Motor neuron (in vitro differentiated cells): Measurements from ENCODE around the gene DIO2. TPM values are rescaled to one million over a fixed set of nuclear protein-coding genes. Genes with fewer than 3 reads are reported as not detected.

ENCODE experiments used
- ATAC-seq, 8 experiments: fragments of 200-7000 bp; cut with Tn5 transposase; replicated peaks in 6 of 8; 2 replicates each; pipeline ENCODE4 v1.8.0; 2021; ENCODE audit warnings: mild to moderate bottlenecking in 8 of 8, moderate library complexity in 8 of 8
- H3K27ac ChIP-seq, 2 donors: fragments of 250-450 bp; sonication (Bioruptor Pico); 2 replicates each; pipeline ENCODE4 v1.9.0; 2021; ENCODE audit warnings: antibody characterized with exemption in 2 of 2, mild to moderate bottlenecking in 2 of 2, moderate library complexity in 1 of 2
- H3K4me1 ChIP-seq, 2 donors: fragments of 250-450 bp; sonication (Bioruptor Pico); replicated peaks in 1 of 2; 2 replicates each; pipeline ENCODE4 v1.6.1; 2021; ENCODE audit warnings: antibody characterized with exemption in 2 of 2, mild to moderate bottlenecking in 2 of 2, moderate library complexity in 1 of 2
- H3K4me3 ChIP-seq, 5 donors: fragments of 250-450 bp; sonication (Bioruptor Pico); 2 replicates each; pipeline ENCODE4 v1.9.0; 2021; ENCODE audit warnings: antibody characterized with exemption in 5 of 5, mild to moderate bottlenecking in 5 of 5, moderate library complexity in 4 of 5
- WGBS, 10 experiments: fragments of 450-650 bp; shearing (Covaris generic); methylation state at CpG; one replicate each; pipeline ENCODE4 v1.0.0; 2022; 5-methylcytosine and 5-hydroxymethylcytosine counted together
- in situ Hi-C, 9 experiments: fragments of 400-800 bp; cut with MboI; loops; one replicate each; pipeline ENCODE4 v1.15.0; 2021; ENCODE audit warnings: low sequenced_read_pairs in 9 of 9, low pct_unique_long_range_greater_than_20kb in 2 of 9; ENCODE audit not compliant: unreplicated experiment in 9 of 9
- total RNA-seq, 8 experiments: library from RNA; unstranded; fragments of 300-600 nt; gene quantifications; 2 replicates each; pipeline versions ENCODE4 v1.2.3 to v1.2.4, GENCODE V29; 2022

DIO2 gene
- total RNA-seq, 8 experiments from 2014 or later: 0.11 to 137 (median 2.5) TPM

GRCh38 chr14:80208461-80208860 lies 2.8 kb downstream of the DIO2 start:
- WGBS, 10 experiments: 0 to 100% (median 67%) methylated on average over 1 of the region's 1 CpG; no CpG with 5 or more reads in 3 of the 10 experiments
- ATAC-seq: peak in 2 of 8 experiments; percentile 29 to 78
- in situ Hi-C loops: no loop called here
- H3K4me1 ChIP-seq: peaks cover 0 to 12% of the 10 kb centered on the region in 2 donors
- no peak overlapping the region for H3K27ac ChIP-seq
- no peak overlapping the region for H3K4me3 ChIP-seq

- in situ Hi-C loops: no loop called here
- H3K27ac ChIP-seq: no peak overlapping the region
- H3K4me3 ChIP-seq: no peak overlapping the region
- ATAC-seq: no peak
- H3K4me1 ChIP-seq: peaks cover 0 to 12% of the 10 kb centered on the region in 2 donors
- 57 to 82% (median 66%) methylated on average over 2 to 8 of the region's 8 CpGs for WGBS, 10 experiments
Measured at GRCh38 chr14:80206351-80207080, 4.8 kb downstream of the DIO2 start.

- Histone ChIP-seq H3K27ac (no peak overlapping the region), H3K4me3 (no peak overlapping the region), H3K4me1 (peaks cover 0 to 9% of the 10 kb centered on the region in 2 donors)
- no peak for ATAC-seq
- 50 to 100% (median 84%) methylated on average over 1 to 8 of the region's 9 CpGs; no CpG with 5 or more reads in 1 of the 10 experiments for WGBS, 10 experiments
- in situ Hi-C loops: no loop called here
Measured at GRCh38 chr14:80202888-80203562, 8.3 kb downstream of the DIO2 start.

- no peaks in the 10 kb centered on the region for H3K4me1 ChIP-seq
- no peak overlapping the region for H3K4me3 ChIP-seq
- in situ Hi-C loops: no loop called here
- 65 to 100% (median 83%) methylated on average over 1 to 4 of the region's 4 CpGs for WGBS, 10 experiments
- H3K27ac ChIP-seq: no peak overlapping the region
- no peak for ATAC-seq
Measured at GRCh38 chr14:80200093-80200492, 11.2 kb downstream of the DIO2 start.

- no peak for ATAC-seq
- in situ Hi-C loops: no loop called here
- no peak overlapping the region for H3K4me3 ChIP-seq
- 84 to 100% (median 92%) methylated on average over 2 to 6 of the region's 6 CpGs; no CpG with 5 or more reads in 2 of the 10 experiments for WGBS, 10 experiments
- H3K27ac ChIP-seq: no peak overlapping the region
- H3K4me1 ChIP-seq: no peaks in the 10 kb centered on the region
Measured at GRCh38 chr14:80188571-80188970, 22.7 kb downstream of the DIO2 start.

GRCh38 chr14:80186301-80186800 lies 25.0 kb downstream of the DIO2 start:
- WGBS, 10 experiments: 70 to 100% (median 89%) methylated on average over 1 to 5 of the region's 9 CpGs
- Histone ChIP-seq H3K27ac (no peak overlapping the region), H3K4me1 (no peaks in the 10 kb centered on the region), H3K4me3 (no peak overlapping the region)
- in situ Hi-C loops: no loop called here
- ATAC-seq: no peak

- in situ Hi-C loops: no loop called here
- no peak overlapping the region for H3K4me3 ChIP-seq
Measured at GRCh38 chr14:80176893-80177292, 34.4 kb downstream of the DIO2 start.

GRCh38 chr14:80172375-80173051 lies 38.8 kb downstream of the DIO2 start:
- WGBS, 10 experiments: 21 to 87% (median 71%) methylated on average over 1 to 3 of the region's 3 CpGs; no CpG with 5 or more reads in 3 of the 10 experiments
- Histone ChIP-seq H3K27ac (no peak overlapping the region), H3K4me3 (no peak overlapping the region), H3K4me1 (no peaks in the 10 kb centered on the region)
- in situ Hi-C loops: no loop called here
- ATAC-seq: peak in 2 of 8 experiments; percentile 59 to 66

More at GRCh38 chr14:80176893-80177292, 34.4 kb downstream of the DIO2 start:
- H3K27ac ChIP-seq: no peak overlapping the region
- ATAC-seq: peak in 2 of 8 experiments; percentile 53 to 57
- no peaks in the 10 kb centered on the region for H3K4me1 ChIP-seq

- in situ Hi-C loops: no loop called here
- ATAC-seq: no peak
- no peaks in the 10 kb centered on the region for H3K4me1 ChIP-seq
- H3K4me3 ChIP-seq: no peak overlapping the region
- H3K27ac ChIP-seq: no peak overlapping the region
- 75 to 100% (median 77%) methylated on average over 2 to 4 of the region's 6 CpGs; no CpG with 5 or more reads in 3 of the 10 experiments for WGBS, 10 experiments
Measured at GRCh38 chr14:80167793-80168448, 43.4 kb downstream of the DIO2 start.

- no peaks in the 10 kb centered on the region for H3K4me1 ChIP-seq
- 33 to 95% (median 83%) methylated on average over 3 to 9 of the region's 9 CpGs for WGBS, 10 experiments
- ATAC-seq: peak in 3 of 8 experiments; percentile 41 to 77 (median 76)
- in situ Hi-C loops: no loop called here
- H3K4me3 ChIP-seq: no peak overlapping the region
- no peak overlapping the region for H3K27ac ChIP-seq
Measured at GRCh38 chr14:80164991-80165721, 46.1 kb downstream of the DIO2 start.

- in situ Hi-C loops: no loop called here
- no peak overlapping the region for H3K4me3 ChIP-seq
- no peaks in the 10 kb centered on the region for H3K4me1 ChIP-seq
- WGBS, 10 experiments: 20 to 100% (median 76%) methylated on average over 1 of the region's 1 CpG
- no peak overlapping the region for H3K27ac ChIP-seq
- ATAC-seq: no peak
Measured at GRCh38 chr14:80152763-80153162, 58.5 kb downstream of the DIO2 start.

- in situ Hi-C loops: no loop called here
- Histone ChIP-seq H3K27ac (no peak overlapping the region), H3K4me3 (no peak overlapping the region), H3K4me1 (no peaks in the 10 kb centered on the region)
- peak in 1 of 8 experiments; percentile 37 for ATAC-seq
Measured at GRCh38 chr14:80152166-80152565, 59.1 kb downstream of the DIO2 start.
